ENCODE results near the gene RETREG1. TPM values are rescaled to one million over a fixed set of nuclear protein-coding genes. Genes with fewer than 3 reads are reported as not detected.

RETREG1 gene
- total and polyA plus RNA-seq, 12 donors, result 14.6 to 337 (median 216) TPM

DNA sequence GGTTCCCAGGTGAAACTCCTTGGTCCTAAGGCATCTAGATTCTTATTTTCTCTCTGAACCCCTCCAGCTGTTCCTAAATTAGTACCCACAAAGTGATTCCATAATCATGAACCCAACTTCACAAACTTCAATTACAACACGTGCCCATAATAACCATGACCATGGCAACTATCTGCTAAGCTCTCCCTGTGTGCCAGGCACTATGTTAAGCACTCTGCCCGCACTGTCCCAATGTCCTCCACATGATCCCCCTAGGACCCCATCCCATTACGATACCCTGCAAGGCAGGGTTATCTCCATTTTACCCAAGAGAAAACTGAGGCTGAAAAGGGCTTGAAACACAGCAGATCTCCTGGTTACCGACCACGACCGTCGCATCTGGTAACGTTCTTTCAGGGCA is 125.9 kb downstream of the RETREG1 start:
- TF ChIP-seq, protein P1, sequence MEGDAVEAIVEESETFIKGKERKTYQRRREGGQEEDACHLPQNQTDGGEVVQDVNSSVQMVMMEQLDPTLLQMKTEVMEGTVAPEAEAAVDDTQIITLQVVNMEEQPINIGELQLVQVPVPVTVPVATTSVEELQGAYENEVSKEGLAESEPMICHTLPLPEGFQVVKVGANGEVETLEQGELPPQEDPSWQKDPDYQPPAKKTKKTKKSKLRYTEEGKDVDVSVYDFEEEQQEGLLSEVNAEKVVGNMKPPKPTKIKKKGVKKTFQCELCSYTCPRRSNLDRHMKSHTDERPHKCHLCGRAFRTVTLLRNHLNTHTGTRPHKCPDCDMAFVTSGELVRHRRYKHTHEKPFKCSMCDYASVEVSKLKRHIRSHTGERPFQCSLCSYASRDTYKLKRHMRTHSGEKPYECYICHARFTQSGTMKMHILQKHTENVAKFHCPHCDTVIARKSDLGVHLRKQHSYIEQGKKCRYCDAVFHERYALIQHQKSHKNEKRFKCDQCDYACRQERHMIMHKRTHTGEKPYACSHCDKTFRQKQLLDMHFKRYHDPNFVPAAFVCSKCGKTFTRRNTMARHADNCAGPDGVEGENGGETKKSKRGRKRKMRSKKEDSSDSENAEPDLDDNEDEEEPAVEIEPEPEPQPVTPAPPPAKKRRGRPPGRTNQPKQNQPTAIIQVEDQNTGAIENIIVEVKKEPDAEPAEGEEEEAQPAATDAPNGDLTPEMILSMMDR (IDR thresholded peaks at IDR 0.05), result no peak
- Histone ChIP-seq H3K27ac (peak overlapping the region in 9 of 10 donors; percentile 58 to 89 (median 72)), H3K36me3 (no peaks in the 10 kb centered on the region), H3K4me1 (peaks cover 0 to 78% (median 30%) of the 10 kb centered on the region in 9 donors), H3K9me3 (peaks cover 0 to 16% (median 3%) of the 10 kb centered on the region in 11 donors), H3K27me3 (no peaks in the 10 kb centered on the region), H3K4me3 (no peak overlapping the region)
- DNase-seq (no peak), ATAC-seq (peak in 6 of 8 donors; percentile 54 to 78 (median 61))
- intact Hi-C loops (cut with DNase I), result loop anchor here in 5 of 10 donors (5.0 to 10.0 kb wide), 3 partner anchors 46 to 714 kb away; no protein-coding TSS in a partner anchor
- WGBS, 2 donors, result 49 to 56% methylated on average over 8 of the region's 8 CpGs

DNA sequence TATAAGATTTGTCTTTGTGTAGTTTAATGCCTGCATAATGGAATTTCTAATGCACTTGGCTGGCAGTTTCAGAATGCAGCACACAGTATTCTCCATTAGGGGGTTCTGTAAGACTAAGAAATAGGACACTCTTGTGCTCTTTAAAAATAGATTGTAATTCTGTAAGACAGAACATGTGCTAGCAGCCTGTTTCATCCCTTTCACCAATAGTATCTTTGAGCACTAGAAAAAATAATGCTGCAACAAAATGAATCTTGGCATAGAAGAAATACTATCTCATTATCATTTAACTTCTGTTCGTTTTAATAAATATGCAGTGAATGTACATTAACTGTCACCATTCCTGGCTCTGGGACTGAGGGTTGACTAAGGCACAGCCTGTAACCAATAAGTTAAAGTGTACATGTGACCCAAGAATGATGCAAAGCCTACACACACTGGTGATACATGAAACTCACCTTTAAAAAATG is 127.4 kb downstream of the RETREG1 start:
- intact Hi-C loops (cut with DNase I), result loop anchor here in 9 of 10 donors (2.0 to 10.0 kb wide), 10 partner anchors 61 to 715 kb away; no protein-coding TSS in a partner anchor
- TF ChIP-seq, protein P1 (IDR thresholded peaks at IDR 0.05), result peak; percentile 21 to 79 (median 66)
- Histone ChIP-seq H3K4me3 (no peak overlapping the region), H3K36me3 (no peaks in the 10 kb centered on the region), H3K4me1 (peaks cover 0 to 67% (median 25%) of the 10 kb centered on the region in 9 donors), H3K27ac (peak overlapping the region in 7 of 10 donors; percentile 67 to 89 (median 79)), H3K27me3 (no peaks in the 10 kb centered on the region), H3K9me3 (peaks cover 0 to under 1% (median 0%) of the 10 kb centered on the region in 11 donors)
- WGBS, 2 donors, result 16 to 25% methylated on average over 1 of the region's 1 CpG
- ATAC-seq (peak; percentile 62 to 83 (median 70)), DNase-seq (no peak)

DNA sequence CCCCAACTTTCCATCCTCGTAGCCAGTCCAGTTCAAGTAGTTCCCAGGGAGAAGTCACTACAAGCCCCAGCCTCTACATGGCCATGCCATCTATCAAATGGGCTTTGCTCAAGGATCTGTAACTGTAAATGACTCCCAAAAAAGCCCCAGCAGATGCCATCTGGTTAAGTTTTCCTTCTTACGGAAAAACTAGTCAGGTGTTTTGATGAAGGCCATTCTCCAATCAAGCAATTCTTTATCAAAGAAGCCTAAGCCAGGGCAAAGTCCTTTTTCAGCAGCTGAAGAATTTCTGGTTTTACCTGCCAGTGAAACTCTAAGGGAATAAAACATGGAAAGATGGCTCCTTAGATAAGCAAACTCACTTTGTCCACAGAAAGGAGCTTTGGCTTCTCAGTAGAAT is 129.3 kb downstream of the RETREG1 start:
- H3K4me1 ChIP-seq, result peaks cover 0 to 60% (median 11%) of the 10 kb centered on the region in 9 donors
- ATAC-seq, result no peak
- 58 to 63% methylated on average over 2 of the region's 2 CpGs for WGBS, 2 donors

DNA sequence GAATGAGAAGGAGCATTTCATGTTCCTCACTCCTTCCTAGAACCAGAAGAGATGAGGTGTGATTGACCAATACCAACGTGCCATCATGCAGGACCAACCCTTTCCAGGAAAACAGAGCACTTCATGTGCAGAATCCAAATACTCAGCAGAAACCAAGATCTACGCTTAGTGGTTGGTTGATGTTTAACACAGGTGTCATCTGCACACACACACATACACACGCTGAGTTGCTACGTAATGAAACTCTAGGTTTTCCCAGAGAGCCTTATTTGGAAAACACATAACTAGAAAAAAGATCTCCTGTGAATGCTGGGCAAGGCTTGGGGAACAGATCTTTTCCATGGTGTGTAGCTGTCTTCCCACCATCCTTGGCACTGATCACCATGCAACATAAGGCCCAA is 130.1 kb downstream of the RETREG1 start:
- Histone ChIP-seq H3K27ac (no peak overlapping the region), H3K27me3 (no peaks in the 10 kb centered on the region), H3K36me3 (no peaks in the 10 kb centered on the region), H3K9me3 (no peaks in the 10 kb centered on the region), H3K4me1 (peaks cover 0 to 64% (median 11%) of the 10 kb centered on the region in 9 donors), H3K4me3 (no peak overlapping the region)
- TF ChIP-seq, protein P1 (IDR thresholded peaks at IDR 0.05), result no peak
- WGBS, 2 donors, result 57 to 67% methylated on average over 4 of the region's 4 CpGs
- intact Hi-C loops (cut with DNase I), result loop anchor here in 8 of 10 donors (5.0 to 10.0 kb wide), 9 partner anchors 66 to 718 kb away; no protein-coding TSS in a partner anchor
- no peak for DNase-seq
- ATAC-seq, result no peak

More for the DNA sequence above, 129.3 kb downstream of the RETREG1 start:
- Histone ChIP-seq H3K9me3 (no peaks in the 10 kb centered on the region), H3K4me3 (no peak overlapping the region), H3K27me3 (no peaks in the 10 kb centered on the region), H3K36me3 (no peaks in the 10 kb centered on the region), H3K27ac (no peak overlapping the region)
- TF ChIP-seq, protein P1 (IDR thresholded peaks at IDR 0.05), result no peak
- intact Hi-C loops (cut with DNase I), result loop anchor here in 8 of 10 donors (5.0 to 10.0 kb wide), 9 partner anchors 65 to 717 kb away; no protein-coding TSS in a partner anchor
- DNase-seq, result no peak

Measured in heart right ventricle (tissue), 16 donors.